BLaER1 treated with 17β-estradiol and CSF1 and Interleukin-3, amounts not matched to agents 10 nM and 100 nM (cell line): ENCODE results near the gene UPB1.
A peak's percentile ranks its signal among the peaks of the same experiment; 100 is the strongest.

Experiments used
- H3K27ac ChIP-seq, 11 experiments: shearing (Covaris generic); formaldehyde crosslinking; 2 replicates each; pipeline ENCODE4 v1.8.1; 2022
- H3K27me3 ChIP-seq, 11 experiments: shearing (Covaris generic); formaldehyde crosslinking; 2 replicates each; pipeline ENCODE4 v1.8.1; 2022
- H3K36me3 ChIP-seq, 11 experiments: shearing (Covaris generic); formaldehyde crosslinking; 2 replicates each; pipeline ENCODE4 v1.8.1; 2022
- H3K4me1 ChIP-seq, 10 experiments: shearing (Covaris generic); formaldehyde crosslinking; 2 replicates each; pipeline ENCODE4 v1.8.1; 2022
- H3K4me2 ChIP-seq, 11 experiments: shearing (Covaris generic); formaldehyde crosslinking; 2 replicates each; pipeline ENCODE4 v1.8.1; 2022
- H3K4me3 ChIP-seq, 10 experiments: shearing (Covaris generic); formaldehyde crosslinking; 2 replicates each; pipeline ENCODE4 v1.8.1; 2022
- H3K9ac ChIP-seq, 11 experiments: shearing (Covaris generic); formaldehyde crosslinking; 2 replicates each; pipeline ENCODE4 v1.8.1; 2022
- H3K9me3 ChIP-seq, 11 experiments: shearing (Covaris generic); formaldehyde crosslinking; replicated peaks in 1 of 11; 2 replicates each; pipeline ENCODE4 v1.8.1; 2022
- H4K20me1 ChIP-seq, 11 experiments: shearing (Covaris generic); formaldehyde crosslinking; 2 replicates each; pipeline ENCODE4 v1.8.1; 2022
- Cebpa-rat ChIP-seq, 11 experiments: shearing (Covaris generic); IDR thresholded peaks; 2 replicates each; pipeline ENCODE4 v1.8.1; 2022

Gene UPB1

DNA sequence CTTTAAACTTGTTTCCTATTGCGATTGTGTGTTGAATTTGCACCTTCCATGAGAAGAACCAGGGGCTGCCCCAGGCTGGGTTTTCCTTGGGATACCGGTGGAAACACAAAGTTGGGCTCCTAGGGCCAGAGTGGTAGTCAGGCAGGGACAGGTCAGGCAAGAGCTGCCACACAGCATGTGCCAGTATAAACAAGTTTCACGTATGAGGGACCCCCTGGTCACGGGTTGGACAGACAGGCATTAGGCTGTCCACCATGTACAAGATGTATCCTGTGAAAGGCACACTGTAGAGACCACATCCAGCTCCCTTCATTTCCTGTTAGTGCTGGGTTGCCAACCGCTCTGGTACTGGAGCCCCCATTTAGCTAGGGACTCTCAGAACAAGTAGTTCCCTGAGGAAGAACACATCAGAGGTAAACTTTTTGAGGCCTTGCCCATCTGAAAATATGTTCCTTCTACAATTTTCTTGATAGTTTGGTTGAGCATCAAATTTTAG, 8.8 kb downstream of the UPB1 start:
- no peaks in the 10 kb centered on the region for H3K9me3 ChIP-seq
- no peaks in the 10 kb centered on the region for H3K36me3 ChIP-seq
- no peaks in the 10 kb centered on the region for H3K27me3 ChIP-seq
- no peak for TF ChIP-seq Cebpa-rat (IDR thresholded peaks at IDR 0.05)
- peak overlapping the region in 5 of 10 experiments; percentile 23 to 56 (median 38); a peak in 9 of 20 replicates for H3K4me3 ChIP-seq
- H4K20me1 ChIP-seq: no peaks in the 10 kb centered on the region
- H3K4me1 ChIP-seq: peaks cover 75 to 96% (median 89%) of the 10 kb centered on the region in 10 experiments
- H3K27ac ChIP-seq: peak overlapping the region; percentile 27 to 100 (median 98); a peak in 21 of 22 replicates
- peak overlapping the region; percentile 72 to 96 (median 88) for H3K4me2 ChIP-seq
- peak overlapping the region in 10 of 11 experiments; percentile 9 to 97 (median 79); a peak in 19 of 22 replicates for H3K9ac ChIP-seq

DNA sequence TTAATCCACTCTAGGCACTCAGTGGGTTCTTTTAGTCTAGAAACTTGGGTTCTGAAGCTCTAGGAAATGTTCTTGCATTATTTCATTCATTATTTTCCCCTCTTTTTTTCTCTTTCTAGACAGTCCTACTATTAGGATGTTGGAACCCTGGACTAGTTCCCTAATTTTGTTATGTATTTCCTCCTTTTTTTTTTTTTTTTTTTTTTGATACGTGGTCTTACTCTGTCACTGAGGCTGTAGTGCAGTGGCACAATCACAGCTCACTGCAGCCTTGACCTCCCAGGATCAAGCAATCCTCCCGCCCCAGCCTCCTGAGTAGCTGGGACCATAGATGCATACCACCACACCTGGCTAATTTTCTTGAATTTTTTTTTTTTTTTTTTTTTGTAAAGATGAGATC, 9.4 kb downstream of the UPB1 start:
- peak overlapping the region in 8 of 11 experiments; percentile 34 to 97 (median 90); a peak in 14 of 22 replicates for H3K9ac ChIP-seq
- H3K4me1 ChIP-seq: peaks cover 82 to 98% (median 94%) of the 10 kb centered on the region in 10 experiments
- peak overlapping the region; percentile 72 to 96 (median 88) for H3K4me2 ChIP-seq
- no peaks in the 10 kb centered on the region for H4K20me1 ChIP-seq
- H3K36me3 ChIP-seq: no peaks in the 10 kb centered on the region
- peak overlapping the region in 4 of 10 experiments; percentile 23 to 56 (median 40); a peak in 5 of 20 replicates for H3K4me3 ChIP-seq
- H3K27me3 ChIP-seq: no peaks in the 10 kb centered on the region
- peak overlapping the region; percentile 27 to 100 (median 98); a peak in 21 of 22 replicates for H3K27ac ChIP-seq
- no peaks in the 10 kb centered on the region for H3K9me3 ChIP-seq
- TF ChIP-seq Cebpa-rat (IDR thresholded peaks at IDR 0.05): no peak

- Histone ChIP-seq H3K4me1 (peaks cover 88 to 100% (median 97%) of the 10 kb centered on the region in 10 experiments), H3K27ac (peak overlapping the region; percentile 31 to 100 (median 98); a peak in 21 of 22 replicates), H3K27me3 (no peaks in the 10 kb centered on the region), H4K20me1 (no peaks in the 10 kb centered on the region), H3K4me2 (peak overlapping the region; percentile 72 to 96 (median 88); a peak in 21 of 22 replicates), H3K36me3 (no peaks in the 10 kb centered on the region), H3K9me3 (no peaks in the 10 kb centered on the region), H3K9ac (peak overlapping the region; percentile 1 to 97 (median 89); a peak in 16 of 22 replicates), H3K4me3 (peak overlapping the region in 3 of 10 experiments; percentile 35 to 56 (median 38); a peak in 3 of 20 replicates)
- peak in 1 of 11 experiments; percentile 36; a peak in 1 of 22 replicates for TF ChIP-seq Cebpa-rat (IDR thresholded peaks at IDR 0.05)
These were observed 10.0 kb downstream of the UPB1 start for GRCh38 chr22:24504956-24505736.

- H3K4me2 ChIP-seq: peak overlapping the region; percentile 81 to 96 (median 88)
- TF ChIP-seq Cebpa-rat (IDR thresholded peaks at IDR 0.05): peak in 7 of 11 experiments; percentile 11 to 50 (median 46); a peak in 5 of 22 replicates
- no peaks in the 10 kb centered on the region for H3K27me3 ChIP-seq
- H4K20me1 ChIP-seq: no peaks in the 10 kb centered on the region
- peaks cover 92 to 100% (median 96%) of the 10 kb centered on the region in 10 experiments for H3K4me1 ChIP-seq
- no peaks in the 10 kb centered on the region for H3K36me3 ChIP-seq
- H3K9ac ChIP-seq: peak overlapping the region; percentile 68 to 97 (median 89); a peak in 21 of 22 replicates
- no peaks in the 10 kb centered on the region for H3K9me3 ChIP-seq
- peak overlapping the region in 5 of 10 experiments; percentile 5 to 41 (median 19); a peak in 6 of 20 replicates for H3K4me3 ChIP-seq
- H3K27ac ChIP-seq: peak overlapping the region; percentile 73 to 100 (median 98)
These were observed 11.8 kb downstream of the UPB1 start for GRCh38 chr22:24506802-24507438.

DNA sequence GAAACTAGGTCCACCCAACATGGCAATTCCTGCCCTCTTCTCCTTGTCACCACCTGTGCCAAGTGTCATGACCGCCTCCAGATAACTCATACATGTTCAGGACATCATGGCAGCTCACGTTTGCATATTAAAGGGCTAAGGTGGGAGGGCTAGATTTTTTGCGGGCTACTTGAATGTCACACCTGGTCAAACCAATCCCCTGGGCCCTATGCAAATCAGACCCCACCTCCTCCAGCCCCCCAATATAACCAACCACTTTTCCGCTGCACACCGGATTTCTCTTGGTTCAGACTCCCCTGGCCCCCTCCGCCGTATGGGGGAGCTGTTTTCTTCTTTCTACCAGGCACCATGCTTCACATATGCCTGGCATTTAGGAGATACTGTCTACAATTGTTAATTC, 12.6 kb downstream of the UPB1 start:
- Histone ChIP-seq H3K4me3 (peak overlapping the region in 3 of 10 experiments; percentile 9 to 41 (median 19); a peak in 3 of 20 replicates), H3K4me2 (peak overlapping the region; percentile 81 to 96 (median 88)), H3K9me3 (no peaks in the 10 kb centered on the region), H3K27ac (peak overlapping the region; percentile 73 to 100 (median 98)), H3K27me3 (no peaks in the 10 kb centered on the region), H4K20me1 (no peaks in the 10 kb centered on the region), H3K9ac (peak overlapping the region; percentile 68 to 97 (median 89); a peak in 21 of 22 replicates), H3K36me3 (no peaks in the 10 kb centered on the region), H3K4me1 (peaks cover 94 to 100% (median 96%) of the 10 kb centered on the region in 10 experiments)
- no peak for TF ChIP-seq Cebpa-rat (IDR thresholded peaks at IDR 0.05)

GRCh38 chr22:24510637-24511625, 15.8 kb downstream of the UPB1 start:
- Histone ChIP-seq H3K4me1 (peaks cover 95 to 100% (median 97%) of the 10 kb centered on the region in 10 experiments), H3K27ac (peak overlapping the region; percentile 63 to 100 (median 98); a peak in 21 of 22 replicates), H4K20me1 (no peaks in the 10 kb centered on the region), H3K4me2 (peak overlapping the region; percentile 78 to 96 (median 88)), H3K9ac (peak overlapping the region; percentile 72 to 97 (median 90); a peak in 21 of 22 replicates), H3K4me3 (peak overlapping the region in 8 of 10 experiments; percentile 20 to 59 (median 44); a peak in 12 of 20 replicates), H3K27me3 (no peaks in the 10 kb centered on the region), H3K36me3 (peaks cover 0 to 24% (median 0%) of the 10 kb centered on the region in 11 experiments; a peak in 6 of 22 replicates), H3K9me3 (no peaks in the 10 kb centered on the region)
- peak in 9 of 11 experiments; percentile 70 to 99 (median 91); a peak in 17 of 22 replicates for TF ChIP-seq Cebpa-rat (IDR thresholded peaks at IDR 0.05)

GRCh38 chr22:24512043-24512442, 16.9 kb downstream of the UPB1 start:
- Histone ChIP-seq H3K9ac (peak overlapping the region; percentile 68 to 97 (median 90); a peak in 21 of 22 replicates), H4K20me1 (no peaks in the 10 kb centered on the region), H3K27me3 (no peaks in the 10 kb centered on the region), H3K36me3 (peaks cover 0 to 25% (median 0%) of the 10 kb centered on the region in 11 experiments; a peak in 6 of 22 replicates), H3K4me2 (peak overlapping the region; percentile 78 to 96 (median 88)), H3K9me3 (no peaks in the 10 kb centered on the region), H3K4me1 (peaks cover 95 to 100% (median 97%) of the 10 kb centered on the region in 10 experiments), H3K4me3 (peak overlapping the region in 3 of 10 experiments; percentile 13 to 47 (median 38); a peak in 2 of 20 replicates), H3K27ac (peak overlapping the region; percentile 59 to 100 (median 98); a peak in 21 of 22 replicates)
- TF ChIP-seq Cebpa-rat (IDR thresholded peaks at IDR 0.05): no peak
